WERI-Rb-1 (cell line): ENCODE data around the gene CR2.

Source experiments
- DNase-seq: peaks from one replicate; pipeline ENCODE4 v3.0.0-alpha.2; 2020
- H3K27ac ChIP-seq: fragments of 250-450 bp; sonication (Bioruptor Pico); 2 replicates; pipeline ENCODE4 v1.5.1; 2020; ENCODE audit warnings: mild to moderate bottlenecking, moderate library complexity
- H3K27me3 ChIP-seq: fragments of 250-450 bp; sonication (Bioruptor Pico); 2 replicates; pipeline ENCODE4 v1.5.1; 2021; ENCODE audit warnings: mild to moderate bottlenecking, low read depth, moderate library complexity; ENCODE audit not compliant: insufficient read depth, severe bottlenecking
- H3K36me3 ChIP-seq: fragments of 250-450 bp; sonication (Bioruptor Pico); 2 replicates; pipeline ENCODE4 v1.5.1; 2020; ENCODE audit warnings: mild to moderate bottlenecking, moderate library complexity
- H3K4me3 ChIP-seq: 2 replicates; pipeline ENCODE4 v1.5.1; 2011; ENCODE audit warnings: low read depth, mild to moderate bottlenecking, control low read depth, low read length
- H3K9me3 ChIP-seq: fragments of 250-450 bp; sonication (Bioruptor Pico); 2 replicates; pipeline ENCODE4 v1.5.1; 2021; ENCODE audit warnings: mild to moderate bottlenecking, moderate library complexity; ENCODE audit not compliant: severe bottlenecking
- CTCF ChIP-seq: IDR thresholded peaks from 2 replicates; pipeline ENCODE4 v1.5.1; 2011; ENCODE audit warnings: low read depth, mild to moderate bottlenecking, control low read depth, inconsistent platforms, low read length

CR2 gene

GRCh38 chr1:207424570-207425131 is 29.5 kb upstream of the CR2 start:
- no peak for DNase-seq
- Histone ChIP-seq H3K4me3 (no peak overlapping the region), H3K27me3 (peaks cover 95% of the 10 kb centered on the region), H3K27ac (no peak overlapping the region), H3K36me3 (no peaks in the 10 kb centered on the region), H3K9me3 (peaks cover 25% of the 10 kb centered on the region)
- TF ChIP-seq CTCF: no peak

GRCh38 chr1:207427832-207428585 is 26.1 kb upstream of the CR2 start:
- no peak for TF ChIP-seq CTCF
- no peak for DNase-seq
- no peak overlapping the region for H3K27ac ChIP-seq

GRCh38 chr1:207428783-207429182 is 25.3 kb upstream of the CR2 start:
- H3K9me3 ChIP-seq: peaks cover 6% of the 10 kb centered on the region
- DNase-seq: no peak
- H3K27me3 ChIP-seq: peaks cover 96% of the 10 kb centered on the region
- TF ChIP-seq CTCF: no peak
- no peak overlapping the region for H3K4me3 ChIP-seq
- H3K36me3 ChIP-seq: no peaks in the 10 kb centered on the region
- H3K27ac ChIP-seq: no peak overlapping the region

More at GRCh38 chr1:207427832-207428585, 26.1 kb upstream of the CR2 start:
- Histone ChIP-seq H3K4me3 (no peak overlapping the region), H3K36me3 (no peaks in the 10 kb centered on the region), H3K9me3 (peaks cover 6% of the 10 kb centered on the region), H3K27me3 (peaks cover 96% of the 10 kb centered on the region)

GRCh38 chr1:207429963-207430362 is 24.2 kb upstream of the CR2 start:
- Histone ChIP-seq H3K4me3 (no peak overlapping the region), H3K36me3 (no peaks in the 10 kb centered on the region), H3K27me3 (peaks cover 96% of the 10 kb centered on the region), H3K9me3 (peaks cover 6% of the 10 kb centered on the region), H3K27ac (no peak overlapping the region)
- DNase-seq: no peak
- no peak for TF ChIP-seq CTCF

- Histone ChIP-seq H3K36me3 (no peaks in the 10 kb centered on the region), H3K9me3 (peaks cover 6% of the 10 kb centered on the region), H3K27ac (no peak overlapping the region), H3K27me3 (peaks cover 96% of the 10 kb centered on the region), H3K4me3 (no peak overlapping the region)
- TF ChIP-seq CTCF: no peak
- no peak for DNase-seq
These were observed 23.5 kb upstream of the CR2 start for GRCh38 chr1:207430602-207431001.
